ENCODE measurements around the gene DCAF7.

DNA sequence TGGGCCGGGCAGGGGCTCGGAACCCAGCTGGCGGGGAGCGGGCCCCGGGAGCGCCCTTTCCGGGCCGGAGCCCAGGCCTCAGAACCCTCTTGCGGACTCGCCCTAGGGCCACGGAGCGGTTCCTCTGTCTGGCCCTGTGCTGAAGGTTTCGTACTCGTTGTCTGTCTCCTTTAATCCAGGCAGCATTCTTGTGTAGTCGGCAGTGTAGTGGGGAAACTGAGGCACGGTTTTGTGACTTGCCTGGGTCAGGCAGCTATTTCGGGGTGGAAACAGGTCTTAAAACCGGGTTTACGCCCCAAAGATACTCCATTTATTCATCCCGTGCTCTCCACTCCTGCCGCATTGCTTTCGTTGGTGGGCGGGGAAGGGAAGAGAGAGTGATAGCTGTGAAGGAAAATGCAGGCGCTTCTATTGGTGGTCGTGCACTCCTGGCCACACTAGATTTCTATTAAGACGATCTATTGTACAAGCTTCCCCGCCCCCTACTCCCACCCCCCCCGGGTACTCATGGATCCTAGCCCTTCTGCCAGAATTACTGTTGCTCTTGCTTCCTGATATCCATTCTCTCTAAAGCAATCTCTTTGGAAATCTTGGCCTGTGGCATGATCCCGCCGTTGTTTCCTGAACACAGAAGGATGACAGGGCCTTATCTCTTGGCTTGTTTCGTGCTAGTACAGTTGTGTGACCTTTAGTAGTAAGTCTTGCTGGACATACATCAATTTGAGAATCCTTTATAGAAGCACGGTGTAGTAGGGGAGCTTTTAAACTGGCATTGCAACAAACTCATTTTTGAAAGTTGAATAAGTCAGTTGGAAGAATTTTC is 751 bp downstream of the DCAF7 start:
- no peak for TF ChIP-seq FOXM1 (IDR thresholded peaks at IDR 0.05; ENCODE audit: borderline replicate concordance)
- no peak for TF ChIP-seq CTBP1 (IDR thresholded peaks at IDR 0.05; ENCODE audit: borderline replicate concordance)
- TF ChIP-seq ARNT (IDR thresholded peaks at IDR 0.05) = no peak
- TF ChIP-seq ZNF384 (IDR thresholded peaks at IDR 0.05) = no peak
- TF ChIP-seq, protein P1, sequence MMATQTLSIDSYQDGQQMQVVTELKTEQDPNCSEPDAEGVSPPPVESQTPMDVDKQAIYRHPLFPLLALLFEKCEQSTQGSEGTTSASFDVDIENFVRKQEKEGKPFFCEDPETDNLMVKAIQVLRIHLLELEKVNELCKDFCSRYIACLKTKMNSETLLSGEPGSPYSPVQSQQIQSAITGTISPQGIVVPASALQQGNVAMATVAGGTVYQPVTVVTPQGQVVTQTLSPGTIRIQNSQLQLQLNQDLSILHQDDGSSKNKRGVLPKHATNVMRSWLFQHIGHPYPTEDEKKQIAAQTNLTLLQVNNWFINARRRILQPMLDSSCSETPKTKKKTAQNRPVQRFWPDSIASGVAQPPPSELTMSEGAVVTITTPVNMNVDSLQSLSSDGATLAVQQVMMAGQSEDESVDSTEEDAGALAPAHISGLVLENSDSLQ (IDR thresholded peaks at IDR 0.05) = peak; percentile 36; the same call in 1 of the 2 replicates
- no peak for TF ChIP-seq FOXK2 (IDR thresholded peaks at IDR 0.05)
- no peak for TF ChIP-seq HDGF (IDR thresholded peaks at IDR 0.05; ENCODE audit: borderline replicate concordance)
- TF ChIP-seq BHLHE40 (IDR thresholded peaks at IDR 0.05; ENCODE audit: borderline replicate concordance) = no peak
- TF ChIP-seq ELF4 (IDR thresholded peaks at IDR 0.05) = no peak
- no peak for TF ChIP-seq LEF1 (IDR thresholded peaks at IDR 0.05; ENCODE audit: borderline replicate concordance)
- TF ChIP-seq SUZ12 (IDR thresholded peaks at IDR 0.05) = no peak
